Endothelial cell of umbilical vein (primary cell): ENCODE data around the gene SPRN. TPM values are rescaled to one million over a fixed set of nuclear protein-coding genes. Genes with fewer than 3 reads are reported as not detected.

Source experiments
- BruUV-seq: library from RNA; stranded (reverse); fragments of 400-500 nt; replicated peaks from 2 replicates; lab custom pipeline; 2021; lab: Mats Ljungman, UMichigan
- CTCF ChIA-PET: fragments of 300-600, 350-600 bp; sonication (Branson Sonifier 250); formaldehyde crosslinking; loops from one replicate; lab custom pipeline; 2021; ENCODE audit warnings: antibody characterized with exemption, inconsistent platforms; lab: Charles Lee
- POLR2A ChIA-PET: fragments of 300-600, 350-600 bp; sonication (Branson Sonifier 250); formaldehyde crosslinking; loops from one replicate; lab custom pipeline; 2021; ENCODE audit warnings: antibody characterized with exemption, inconsistent platforms; lab: Charles Lee
- DNase-seq: peaks from one replicate; pipeline ENCODE4 v3.0.0-alpha.2; 2011; ENCODE audit warnings: low read depth, low spot score
- FAIRE-seq: peaks from 2 replicates; lab custom pipeline; 2011; peaks lifted over from hg19 to GRCh38; lab: Jason Lieb, UNC
- H2AFZ ChIP-seq: 2 replicates; pipeline ENCODE4 v1.6.0; 2012; ENCODE audit warnings: low read depth, low read length, control low read depth, inconsistent platforms
- H3K27ac ChIP-seq: 2 replicates; pipeline ENCODE4 v1.5.1; 2011; ENCODE audit warnings: low read depth, mild to moderate bottlenecking, control low read depth, low read length, moderate library complexity; ENCODE audit not compliant: insufficient read depth
- H3K27me3 ChIP-seq, 2 experiments: 2 replicates each; pipeline versions ENCODE4 v1.6.0 to v1.6.1; 2011; ENCODE audit warnings: low read length in 2 of 2, mixed read lengths in 1 of 2; ENCODE audit not compliant: control insufficient read depth in 2 of 2, insufficient read depth in 2 of 2
- H3K36me3 ChIP-seq, 2 experiments: 2 replicates in 1 of 2; 3 replicates in 1 of 2; pipeline ENCODE4 v1.5.1; 2011; ENCODE audit warnings: low read length in 2 of 2, mild to moderate bottlenecking in 1 of 2, moderate library complexity in 1 of 2; ENCODE audit not compliant: control insufficient read depth in 2 of 2, insufficient read depth in 2 of 2; ENCODE audit errors: extremely low read depth in 1 of 2
- H3K4me1 ChIP-seq: 3 replicates; pipeline ENCODE4 v1.5.1; 2011; ENCODE audit warnings: mild to moderate bottlenecking, low read length; ENCODE audit not compliant: control insufficient read depth, insufficient read depth; ENCODE audit errors: extremely low read depth
- H3K4me2 ChIP-seq: 2 replicates; pipeline ENCODE4 v1.6.1; 2011; ENCODE audit warnings: low read length, control low read depth, mixed read lengths; ENCODE audit not compliant: insufficient read depth
- H3K4me3 ChIP-seq, 3 experiments: fragments of 200-600 bp in 1 of 3; sonication (generic), shearing (Covaris generic) in 1 of 3; replicated peaks in 1 of 3; 2 replicates each; pipeline ENCODE4 v1.5.1; 2011 to 2016; ENCODE audit warnings: control low read depth in 3 of 3, low read length in 3 of 3, mild to moderate bottlenecking in 2 of 3, inconsistent platforms in 1 of 3, low read depth in 1 of 3, moderate library complexity in 1 of 3; ENCODE audit not compliant: insufficient read depth in 1 of 3
- H3K79me2 ChIP-seq: 2 replicates; pipeline ENCODE4 v1.6.0; 2012; ENCODE audit warnings: low read length, inconsistent platforms; ENCODE audit not compliant: control insufficient read depth, insufficient read depth
- H3K9ac ChIP-seq: replicated peaks from 2 replicates; pipeline ENCODE3; 2011; ENCODE audit warnings: low read length, control low read depth; ENCODE audit not compliant: insufficient read depth; ENCODE audit errors: extremely low read depth
- H3K9me1 ChIP-seq: replicated peaks from 3 replicates; pipeline ENCODE4 v1.6.0; 2011; ENCODE audit warnings: mild to moderate bottlenecking, low read length; ENCODE audit not compliant: control insufficient read depth, insufficient read depth; ENCODE audit errors: extremely low read depth
- H3K9me3 ChIP-seq: replicated peaks from 2 replicates; pipeline ENCODE4 v1.5.1; 2012; ENCODE audit warnings: low read length, inconsistent platforms; ENCODE audit not compliant: control insufficient read depth, insufficient read depth
- H4K20me1 ChIP-seq: replicated peaks from 2 replicates; pipeline ENCODE3; 2011; ENCODE audit warnings: mild to moderate bottlenecking, low read length; ENCODE audit not compliant: control insufficient read depth, insufficient read depth; ENCODE audit errors: extremely low read depth
- EZH2 ChIP-seq: IDR thresholded peaks from 2 replicates; pipeline ENCODE4 v1.6.1; 2012; ENCODE audit warnings: borderline replicate concordance, low read depth, mild to moderate bottlenecking, moderate library complexity, low read length, inconsistent platforms; ENCODE audit not compliant: severe bottlenecking
- FOS ChIP-seq: IDR thresholded peaks from 2 replicates; pipeline ENCODE4 v1.6.1; 2011; ENCODE audit warnings: mild to moderate bottlenecking, low read length, moderate library complexity, borderline replicate concordance; ENCODE audit not compliant: insufficient read depth
- GATA2 ChIP-seq: IDR thresholded peaks from 2 replicates; pipeline ENCODE4 v1.7.0; 2011; ENCODE audit warnings: low read depth, mild to moderate bottlenecking, moderate library complexity, mixed read lengths, low read length; ENCODE audit not compliant: insufficient read length, insufficient read depth
- JUN ChIP-seq: IDR thresholded peaks from 2 replicates; pipeline ENCODE4 v1.6.1; 2011; ENCODE audit warnings: borderline replicate concordance, low read depth; ENCODE audit not compliant: insufficient read length, insufficient read depth
- MAX ChIP-seq: IDR thresholded peaks from 2 replicates; pipeline ENCODE4 v1.6.1; 2011; ENCODE audit not compliant: insufficient read depth, insufficient read length
- MYC ChIP-seq: IDR thresholded peaks from one replicate; pipeline ENCODE4 v1.6.1; 2011; ENCODE audit warnings: mild to moderate bottlenecking, low read depth, low read length
- POLR2A ChIP-seq: IDR thresholded peaks from 2 replicates; pipeline ENCODE4 v1.6.1; 2012; ENCODE audit warnings: low read depth, mild to moderate bottlenecking, control low read depth, low read length
- POLR2AphosphoS5 ChIP-seq: IDR thresholded peaks from 2 replicates; pipeline ENCODE4 v1.6.1; 2012; ENCODE audit warnings: low read depth, mild to moderate bottlenecking, control low read depth, low read length, moderate library complexity; ENCODE audit not compliant: insufficient read depth
- dilution Hi-C: fragments of 300-500 bp; cut with MboI; formaldehyde crosslinking; loops from one replicate; pipeline ENCODE4 v1.15.0; 2019; ENCODE audit warnings: low sequenced_read_pairs; ENCODE audit not compliant: extremely low pct_ligation_motif_present
- intact Hi-C: fragments of 100-400 bp; cut with micrococcal nuclease; formaldehyde crosslinking; loops from one replicate; pipeline ENCODE4 v1.10.0; 2022
- polyA plus RNA-seq, 4 experiments: library from polyadenylated mRNA; depleted of rRNA in 3 of 4; stranded (reverse) in 3 of 4; unstranded in 1 of 4; fragments of >200 nt; gene quantifications; 2 replicates each; pipeline versions ENCODE4 v1.2.1 to v1.2.3, GENCODE V29; 2011 to 2012; ENCODE audit warnings: missing spikeins in 1 of 4
- total RNA-seq: library from RNA; stranded (reverse); gene quantifications from 2 replicates; pipeline ENCODE4 v1.2.3, GENCODE V29; 2021
- TF ChIP-seq, protein P1 (sequence below), 2 donors: IDR thresholded peaks; 1 replicate in 1 of 2; 2 replicates in 1 of 2; pipeline ENCODE4 v1.5.1; 2011; ENCODE audit warnings: low read length in 2 of 2, mild to moderate bottlenecking in 2 of 2, moderate library complexity in 2 of 2, control low read depth in 1 of 2, inconsistent platforms in 1 of 2, low read depth in 1 of 2; ENCODE audit not compliant: insufficient read depth in 1 of 2; ENCODE audit errors: extremely low read depth in 1 of 2

Gene SPRN
- total and polyA plus RNA-seq, 2 donors (not counting 3 experiments of a cell fraction or from before 2014, with no cell fraction given) = 0.13 TPM; not detected in 1

- intact Hi-C loops = no loop called here
- FAIRE-seq (no peak), DNase-seq (no peak)
- Histone ChIP-seq H3K9ac (no peak overlapping the region), H3K9me3 (no peaks in the 10 kb centered on the region), H3K36me3 (no peaks in the 10 kb centered on the region), H3K9me1 (no peaks in the 10 kb centered on the region), H3K27ac (no peak overlapping the region), H3K79me2 (no peaks in the 10 kb centered on the region), H3K27me3 (no peaks in the 10 kb centered on the region), H3K4me1 (no peaks in the 10 kb centered on the region), H2AFZ (no peak overlapping the region), H4K20me1 (no peaks in the 10 kb centered on the region), H3K4me2 (no peak overlapping the region), H3K4me3 (no peak overlapping the region)
- ChIA-PET CTCF (no interaction called here), POLR2A (no interaction called here)
- BruUV-seq = no TSS peak
- TF ChIP-seq POLR2AphosphoS5 (no peak), MYC (no peak), JUN (no peak), GATA2 (no peak), MAX (no peak), FOS (no peak), POLR2A (no peak), EZH2 (no peak)
- TF ChIP-seq, protein P1, sequence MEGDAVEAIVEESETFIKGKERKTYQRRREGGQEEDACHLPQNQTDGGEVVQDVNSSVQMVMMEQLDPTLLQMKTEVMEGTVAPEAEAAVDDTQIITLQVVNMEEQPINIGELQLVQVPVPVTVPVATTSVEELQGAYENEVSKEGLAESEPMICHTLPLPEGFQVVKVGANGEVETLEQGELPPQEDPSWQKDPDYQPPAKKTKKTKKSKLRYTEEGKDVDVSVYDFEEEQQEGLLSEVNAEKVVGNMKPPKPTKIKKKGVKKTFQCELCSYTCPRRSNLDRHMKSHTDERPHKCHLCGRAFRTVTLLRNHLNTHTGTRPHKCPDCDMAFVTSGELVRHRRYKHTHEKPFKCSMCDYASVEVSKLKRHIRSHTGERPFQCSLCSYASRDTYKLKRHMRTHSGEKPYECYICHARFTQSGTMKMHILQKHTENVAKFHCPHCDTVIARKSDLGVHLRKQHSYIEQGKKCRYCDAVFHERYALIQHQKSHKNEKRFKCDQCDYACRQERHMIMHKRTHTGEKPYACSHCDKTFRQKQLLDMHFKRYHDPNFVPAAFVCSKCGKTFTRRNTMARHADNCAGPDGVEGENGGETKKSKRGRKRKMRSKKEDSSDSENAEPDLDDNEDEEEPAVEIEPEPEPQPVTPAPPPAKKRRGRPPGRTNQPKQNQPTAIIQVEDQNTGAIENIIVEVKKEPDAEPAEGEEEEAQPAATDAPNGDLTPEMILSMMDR (IDR thresholded peaks at IDR 0.05; ENCODE audit: extremely low read depth in 1 of 2, insufficient read depth in 1 of 2, low read depth in 1 of 2, low read length in 2 of 2) = no peak
- dilution Hi-C loops = no loop called here
These were observed 20.2 kb upstream of the SPRN start for GRCh38 chr10:133444342-133445267.
